GM18499 (cell line): ENCODE measurements around the gene VRK1.

Experiments used
- ATAC-seq: cut with Tn5 transposase; IDR thresholded peaks from one replicate; pipeline ENCODE4 v1.9.1; 2021; ENCODE audit warnings: moderate number of reproducible peaks; ENCODE audit not compliant: insufficient read depth, unreplicated experiment

The VRK1 gene

GRCh38 chr14:96790186-96790585 lies 7.0 kb upstream of the VRK1 start:
- no peak for ATAC-seq

- ATAC-seq, result no peak
Measured at GRCh38 chr14:96790706-96791105, 6.5 kb upstream of the VRK1 start.

- no peak for ATAC-seq
Measured at GRCh38 chr14:96792003-96792402, 5.2 kb upstream of the VRK1 start.

GRCh38 chr14:96792591-96792990 lies 4.6 kb upstream of the VRK1 start:
- ATAC-seq, result no peak

- no peak for ATAC-seq
Measured at GRCh38 chr14:96793547-96793946, 3.6 kb upstream of the VRK1 start.

GRCh38 chr14:96795109-96795828 lies 1.9 kb upstream of the VRK1 start:
- ATAC-seq, result no peak

GRCh38 chr14:96797582-96798349 lies 584 bp downstream of the VRK1 start:
- ATAC-seq, result peak; percentile 14

- ATAC-seq, result no peak
Measured at GRCh38 chr14:96798956-96799355, 1.8 kb downstream of the VRK1 start.

GRCh38 chr14:96799489-96800054 lies 2.4 kb downstream of the VRK1 start:
- ATAC-seq, result no peak

- ATAC-seq, result no peak
Measured at GRCh38 chr14:96801931-96802330, 4.7 kb downstream of the VRK1 start.

GRCh38 chr14:96802963-96803362 lies 5.8 kb downstream of the VRK1 start:
- ATAC-seq, result no peak

GRCh38 chr14:96803958-96804357 lies 6.8 kb downstream of the VRK1 start:
- ATAC-seq, result no peak

- no peak for ATAC-seq
Measured at GRCh38 chr14:96804895-96805294, 7.7 kb downstream of the VRK1 start.

- no peak for ATAC-seq
Measured at GRCh38 chr14:96805956-96806355, 8.8 kb downstream of the VRK1 start.

- ATAC-seq, result no peak
Measured at GRCh38 chr14:96806836-96807235, 9.7 kb downstream of the VRK1 start.

- ATAC-seq, result no peak
Measured at GRCh38 chr14:96808619-96809406, 11.6 kb downstream of the VRK1 start.

GRCh38 chr14:96811265-96811664 lies 14.1 kb downstream of the VRK1 start:
- no peak for ATAC-seq

- peak; percentile 69 for ATAC-seq
Measured at GRCh38 chr14:96811985-96812667, 14.9 kb downstream of the VRK1 start.

GRCh38 chr14:96816281-96816680 lies 19.1 kb downstream of the VRK1 start:
- ATAC-seq, result no peak
